GM19238 (cell line): ENCODE data around the gene KCNJ11.
"Not testable (repeated sequence)": the region's sequence is repeated elsewhere in the genome, so short reads cannot be mapped to it uniquely, and the experiment has no call there.

Source experiments
- DNase-seq: peaks from one replicate; pipeline ENCODE4 v3.0.0; 2011; ENCODE audit warnings: low spot score; ENCODE audit not compliant: insufficient read length

Gene KCNJ11

GRCh38 chr11:17388609-17389210, at the start of gene KCNJ11:
TSS of gene KCNJ11 (minus strand) at chr11:17388659. CDS start at chr11:17388091, 568 bp downstream.
- no peak for DNase-seq

DNA sequence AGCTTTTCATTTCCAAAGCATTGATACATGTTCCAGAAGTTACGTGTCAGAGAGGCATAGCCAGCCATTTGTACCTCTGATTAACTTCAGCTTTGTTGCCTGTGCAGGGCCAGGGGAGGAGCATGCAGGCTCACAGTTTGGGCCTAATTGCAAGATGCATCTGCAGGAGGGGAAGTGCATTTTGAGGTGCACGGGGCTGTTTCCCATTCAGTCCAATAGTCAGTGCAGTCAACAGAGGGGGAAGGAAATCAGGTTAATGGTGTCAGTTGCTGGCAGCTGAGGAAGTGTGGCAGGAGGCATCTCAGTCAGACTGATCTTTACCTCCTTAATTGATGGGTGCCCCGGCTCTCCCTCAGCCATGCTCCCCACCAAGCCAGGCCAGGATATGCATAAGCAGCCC, 48.9 kb upstream of the KCNJ11 start:
- DNase-seq, result no peak

GRCh38 chr11:17434108-17434507, 45.6 kb upstream of the KCNJ11 start:
- DNase-seq, result no peak

DNA sequence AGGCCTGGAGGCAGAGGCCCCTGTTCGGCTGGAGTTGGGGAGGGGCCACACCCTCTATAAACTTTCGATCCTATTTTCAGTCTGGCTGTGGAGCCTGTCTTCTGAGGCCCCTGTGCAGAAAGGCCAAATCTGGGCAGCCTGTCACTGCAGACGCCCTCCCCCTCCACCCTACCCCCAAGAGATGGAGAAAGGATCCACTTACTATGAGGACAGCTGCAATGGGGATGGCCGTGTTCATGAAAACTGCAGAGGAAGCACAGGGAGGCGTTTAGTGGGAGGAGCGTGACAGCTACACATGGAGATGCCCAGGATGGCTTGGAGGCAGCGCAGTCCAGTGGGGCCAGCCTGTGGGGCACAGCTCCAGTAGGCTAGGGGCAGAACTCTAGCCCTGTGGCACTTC, 43.5 kb upstream of the KCNJ11 start:
- DNase-seq, result no peak

- no peak for DNase-seq
Measured at GRCh38 chr11:17431139-17431538, 42.7 kb upstream of the KCNJ11 start.

- no peak for DNase-seq
Measured at GRCh38 chr11:17430616-17431015, 42.2 kb upstream of the KCNJ11 start.

- DNase-seq, result no peak
Measured at GRCh38 chr11:17428925-17429324, 40.5 kb upstream of the KCNJ11 start.

DNA sequence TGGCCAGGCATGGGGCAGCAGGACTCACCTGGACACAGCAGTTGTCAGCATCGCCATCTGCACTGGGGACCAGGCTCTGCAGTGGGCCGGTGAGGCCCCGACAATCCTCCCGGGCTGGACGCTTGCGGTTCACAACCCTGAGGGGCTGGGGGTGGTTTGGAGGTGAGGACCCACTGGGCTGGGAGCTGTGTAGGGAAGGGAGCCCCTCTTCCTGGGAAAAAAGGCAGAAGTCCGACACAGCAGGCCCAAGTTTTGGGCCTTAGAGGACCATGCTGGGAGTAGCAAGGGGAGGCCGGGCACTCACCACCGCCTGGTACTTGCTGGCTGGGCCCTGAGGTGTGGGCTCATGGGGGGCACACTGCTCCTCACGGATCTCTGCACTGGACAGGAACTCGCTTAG, 39.8 kb upstream of the KCNJ11 start:
- no peak for DNase-seq

- DNase-seq, result not testable (repeated sequence)
Measured at GRCh38 chr11:17426233-17426632, 37.8 kb upstream of the KCNJ11 start.

DNA sequence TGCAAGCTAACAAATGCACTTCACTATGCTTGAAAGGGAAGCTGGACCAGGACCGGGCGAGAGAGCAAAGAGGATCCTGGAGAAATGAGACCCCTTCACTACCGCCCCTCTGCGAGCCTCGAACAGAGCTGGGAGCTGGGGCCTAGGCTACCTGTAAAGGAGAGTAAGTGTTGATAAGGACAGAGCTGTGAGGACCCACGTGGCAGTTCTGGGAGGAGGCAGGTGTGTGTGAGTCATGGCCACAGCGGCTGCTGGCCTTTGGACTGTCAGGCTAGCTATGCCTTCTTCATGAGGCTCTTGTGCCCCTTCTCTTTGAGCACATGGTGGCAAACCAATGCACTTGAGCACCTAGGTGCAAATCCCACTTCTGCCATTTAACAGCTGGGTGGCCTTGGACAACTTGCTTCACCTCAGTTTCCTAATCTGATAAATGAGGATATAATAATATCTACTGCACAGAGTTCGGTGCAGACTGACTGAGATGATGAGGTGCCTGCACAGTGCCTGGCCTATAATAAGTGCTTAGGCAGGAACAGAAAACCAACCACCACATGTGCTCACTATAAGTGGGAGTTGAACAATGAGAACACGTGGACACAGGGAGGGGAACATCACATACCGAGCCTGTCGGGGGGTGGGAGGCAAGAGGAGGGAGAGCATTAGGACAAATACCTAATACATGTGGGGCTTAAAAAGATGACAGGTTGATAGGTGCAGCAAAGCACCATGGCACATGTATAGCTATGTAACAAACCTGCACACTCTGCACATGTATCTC, 35.3 kb upstream of the KCNJ11 start:
- no peak for DNase-seq

DNA sequence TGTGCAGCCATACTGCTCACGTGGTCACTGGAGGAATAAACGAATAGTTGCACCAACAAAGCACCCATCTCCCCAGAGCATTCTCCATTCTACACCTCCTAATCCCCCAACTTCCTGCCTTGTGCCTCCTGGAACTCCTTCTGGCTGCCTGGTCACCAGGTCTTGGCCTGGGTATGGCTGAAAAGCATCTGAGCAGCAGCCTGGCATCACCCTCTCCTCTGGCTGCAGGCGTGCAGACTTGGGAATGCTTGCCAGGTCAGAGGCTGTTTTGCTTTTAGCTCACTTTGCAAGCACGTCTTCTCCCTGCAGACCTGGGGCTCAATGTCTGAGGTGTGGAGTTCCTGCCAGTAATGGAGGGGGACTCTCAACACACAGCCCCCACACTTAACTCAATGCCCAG, 33.3 kb upstream of the KCNJ11 start:
- no peak for DNase-seq

GRCh38 chr11:17418444-17419081, 30.1 kb upstream of the KCNJ11 start:
- DNase-seq, result no peak

- DNase-seq, result no peak
Measured at GRCh38 chr11:17416492-17416891, 28.0 kb upstream of the KCNJ11 start.

- no peak for DNase-seq
Measured at GRCh38 chr11:17415523-17416104, 27.2 kb upstream of the KCNJ11 start.

- no peak for DNase-seq
Measured at GRCh38 chr11:17414992-17415391, 26.5 kb upstream of the KCNJ11 start.

DNA sequence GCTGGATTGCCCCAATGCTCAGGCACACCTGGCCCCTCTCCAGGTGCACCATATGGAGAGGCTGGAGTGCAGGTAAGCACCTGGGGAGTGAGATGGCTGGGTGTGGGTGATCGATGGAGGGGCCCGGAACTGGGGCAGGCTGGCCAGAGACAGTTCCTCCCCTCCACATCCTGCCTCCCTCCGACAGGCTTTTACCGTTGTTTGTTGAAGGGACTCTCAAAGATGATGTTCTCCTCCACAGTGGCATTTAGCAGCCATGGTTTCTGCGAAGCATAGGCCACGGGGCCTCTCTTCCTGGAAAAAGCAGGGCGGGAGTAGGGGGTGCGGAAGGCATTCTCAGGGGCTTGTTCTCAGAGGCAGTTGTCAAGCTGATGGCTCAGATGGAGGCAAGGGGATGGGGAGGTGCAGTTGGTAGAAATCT, 25.9 kb upstream of the KCNJ11 start:
- DNase-seq, result no peak

DNA sequence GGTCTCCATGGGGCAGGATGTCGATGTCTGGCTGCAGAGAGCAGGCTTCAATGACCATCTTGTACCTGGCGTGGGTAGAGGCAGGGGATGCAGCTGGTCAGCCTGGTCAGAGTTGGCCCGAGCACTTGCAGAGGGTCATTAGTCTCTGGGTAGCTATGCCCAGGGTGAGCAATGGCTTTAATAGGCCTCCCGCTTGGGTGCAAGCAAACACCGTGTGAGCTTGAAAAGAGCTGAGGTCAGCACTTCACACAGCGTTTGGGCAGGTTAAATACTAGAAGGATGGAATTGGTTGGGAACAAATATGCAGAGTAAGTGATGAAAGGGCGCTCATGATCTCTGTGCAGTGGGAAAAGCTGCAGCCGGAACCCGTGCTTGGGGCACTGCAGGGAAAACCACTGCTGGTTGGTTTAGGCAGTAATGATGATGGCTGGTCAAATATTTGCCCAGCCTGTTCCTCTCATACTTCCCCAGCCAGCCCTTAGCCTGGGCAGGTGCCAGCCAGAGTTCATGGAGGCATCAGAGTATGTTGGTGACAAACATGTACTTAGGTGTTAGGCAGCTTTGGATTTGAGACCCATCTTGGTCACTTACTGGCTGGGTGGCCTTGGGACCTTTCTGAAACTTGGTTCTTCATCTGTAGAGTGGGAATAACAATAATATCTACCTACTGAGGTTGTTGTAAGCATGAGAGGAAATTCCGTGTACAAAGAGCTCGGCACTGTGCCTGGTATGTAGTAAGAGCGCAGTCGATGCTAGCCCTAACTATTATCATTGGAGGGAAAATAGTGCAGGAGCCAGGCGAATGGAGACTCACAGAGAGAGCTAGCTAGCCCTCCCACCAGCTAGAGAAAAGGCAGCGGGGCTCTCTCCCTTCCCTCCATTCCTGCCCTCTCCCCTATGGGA, 25.2 kb upstream of the KCNJ11 start:
- no peak for DNase-seq

- DNase-seq, result no peak
Measured at GRCh38 chr11:17412488-17413180, 24.2 kb upstream of the KCNJ11 start.

- DNase-seq, result no peak
Measured at GRCh38 chr11:17411418-17411817, 23.0 kb upstream of the KCNJ11 start.

DNA sequence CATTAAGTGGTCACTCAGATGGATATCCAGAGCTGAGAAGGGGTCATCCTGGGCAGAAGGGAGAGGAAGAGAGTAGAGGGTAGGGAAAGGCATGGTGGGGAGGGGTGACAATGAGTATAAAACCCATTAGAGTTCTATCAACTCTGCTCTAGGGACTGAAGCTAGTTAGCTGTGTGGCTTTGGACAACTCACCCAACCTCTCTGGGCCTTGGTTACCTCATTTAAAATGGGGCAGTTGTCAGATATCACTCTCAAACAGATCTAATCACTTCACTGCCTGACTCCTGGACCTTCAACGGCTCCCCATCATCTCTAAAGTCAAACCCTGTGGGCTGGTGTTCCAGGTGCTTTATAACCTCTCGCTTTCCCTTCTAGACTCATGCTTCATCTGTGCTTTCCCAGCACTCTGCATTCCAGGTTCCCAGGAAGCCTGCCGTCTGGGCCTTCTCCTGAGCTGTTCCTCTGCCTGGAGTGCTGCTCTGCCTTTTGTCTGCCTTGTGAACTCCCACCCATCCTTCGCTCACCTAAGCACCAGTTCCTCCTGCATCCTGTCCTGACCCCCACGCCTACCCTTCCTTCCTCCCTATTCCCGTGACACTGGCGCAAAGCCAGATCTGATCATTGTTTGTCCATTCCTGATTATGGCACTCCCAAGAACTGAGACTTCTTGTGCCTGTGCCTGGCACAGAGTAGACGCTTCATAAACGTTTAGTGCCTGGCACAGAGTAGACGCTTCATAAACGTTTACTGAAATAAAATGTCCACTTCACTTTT, 22.3 kb upstream of the KCNJ11 start:
- DNase-seq, result no peak
